WTC11 (cell line): ENCODE results near the gene EVC. TPM values are rescaled to one million over a fixed set of nuclear protein-coding genes. Genes with fewer than 3 reads are reported as not detected.

Experiments used
- ATAC-seq: fragments of 200-7000 bp; cut with Tn5 transposase; 2 replicates; pipeline ENCODE4 v1.10.0; 2021; ENCODE audit warnings: mild to moderate bottlenecking, moderate library complexity
- CTCF ChIA-PET: fragments of 300-600 bp; sonication (Branson Sonifier 250); formaldehyde crosslinking; loops from one replicate; lab custom pipeline; 2021; ENCODE audit warnings: antibody characterized with exemption; lab: Charles Lee
- POLR2A ChIA-PET: fragments of 350-600 bp; sonication (Branson Sonifier 250); formaldehyde crosslinking; loops from one replicate; lab custom pipeline; 2021; ENCODE audit warnings: antibody characterized with exemption; lab: Charles Lee
- DNase-seq: peaks from one replicate; pipeline ENCODE4 v3.0.0; 2021; ENCODE audit warnings: low spot score
- H3K27ac Mint-ChIP-seq: 2 replicates; pipeline ENCODE4 v1.8.0; 2021; ENCODE audit warnings: mixed read lengths
- H3K27me3 Mint-ChIP-seq: 2 replicates; pipeline ENCODE4 v1.8.0; 2021; ENCODE audit warnings: low read depth, mild to moderate bottlenecking, moderate library complexity, mixed read lengths
- H3K36me3 Mint-ChIP-seq: 2 replicates; pipeline ENCODE4 v1.8.0; 2021; ENCODE audit warnings: mixed read lengths
- H3K4me1 Mint-ChIP-seq: 2 replicates; pipeline ENCODE4 v1.8.0; 2022; ENCODE audit warnings: mixed read lengths
- H3K4me3 Mint-ChIP-seq: 2 replicates; pipeline ENCODE4 v1.8.0; 2021; ENCODE audit warnings: mild to moderate bottlenecking, moderate library complexity, mixed read lengths
- H3K9me3 Mint-ChIP-seq: 2 replicates; pipeline ENCODE4 v1.8.0; 2021; ENCODE audit warnings: mixed read lengths
- CREB1 ChIP-seq: sonication (generic); formaldehyde crosslinking; IDR thresholded peaks from 2 replicates; pipeline ENCODE4 v1.8.0; 2023; ENCODE audit warnings: mild to moderate bottlenecking, missing genetic modification reagents
- CTCF ChIP-seq: fragments of 200-600 bp; IDR thresholded peaks from 2 replicates; pipeline ENCODE4 v1.8.0; 2022; ENCODE audit warnings: antibody characterized with exemption
- E2F5 ChIP-seq: sonication (generic); formaldehyde crosslinking; IDR thresholded peaks from 2 replicates; pipeline ENCODE4 v1.8.1; 2022; ENCODE audit warnings: mild to moderate bottlenecking, moderate library complexity, missing genetic modification reagents
- ELF4 ChIP-seq: sonication (generic); formaldehyde crosslinking; IDR thresholded peaks from 2 replicates; pipeline ENCODE4 v1.8.1; 2022; ENCODE audit warnings: low read depth, mild to moderate bottlenecking, moderate library complexity, missing genetic modification reagents
- HMGA2 ChIP-seq: fragments of 250-450 bp; sonication (Bioruptor Pico); IDR thresholded peaks from 2 replicates; pipeline ENCODE4 v1.4.0; 2021; ENCODE audit warnings: mild to moderate bottlenecking, moderate library complexity
- HMGXB4 ChIP-seq: sonication (generic); formaldehyde crosslinking; IDR thresholded peaks from 2 replicates; pipeline ENCODE4 v1.8.1; 2023; ENCODE audit warnings: mild to moderate bottlenecking, moderate library complexity, missing genetic modification reagents
- IRF1 ChIP-seq: sonication (generic); formaldehyde crosslinking; IDR thresholded peaks from 2 replicates; pipeline ENCODE4 v1.8.0; 2023; ENCODE audit warnings: missing genetic modification reagents
- IRF2 ChIP-seq: sonication (generic); formaldehyde crosslinking; IDR thresholded peaks from 2 replicates; pipeline ENCODE4 v1.8.0; 2022; ENCODE audit warnings: low read depth, missing genetic modification reagents, borderline replicate concordance
- MXD4 ChIP-seq: fragments of 250-450 bp; sonication (Bioruptor Pico); IDR thresholded peaks from 2 replicates; pipeline ENCODE4 v1.8.0; 2021; ENCODE audit warnings: mild to moderate bottlenecking, moderate library complexity, borderline replicate concordance
- NFE2L1 ChIP-seq: sonication (generic); formaldehyde crosslinking; IDR thresholded peaks from 2 replicates; pipeline ENCODE4 v1.8.1; 2023; ENCODE audit warnings: missing genetic modification reagents
- OVOL2 ChIP-seq: fragments of 250-450 bp; sonication (Bioruptor Pico); IDR thresholded peaks from 2 replicates; pipeline ENCODE4 v1.9.0; 2021; ENCODE audit warnings: mild to moderate bottlenecking, borderline replicate concordance
- PRRX2 ChIP-seq: fragments of 250-450 bp; sonication (Bioruptor Pico); IDR thresholded peaks from 2 replicates; pipeline ENCODE4 v1.8.0; 2021; ENCODE audit warnings: mild to moderate bottlenecking
- RORB ChIP-seq: fragments of 250-450 bp; sonication (Bioruptor Pico); IDR thresholded peaks from 2 replicates; pipeline ENCODE4 v1.9.0; 2021; ENCODE audit warnings: mild to moderate bottlenecking
- SMAD3 ChIP-seq: sonication (generic); formaldehyde crosslinking; IDR thresholded peaks from 2 replicates; pipeline ENCODE4 v1.8.0; 2022; ENCODE audit warnings: missing genetic modification reagents, mild to moderate bottlenecking, borderline replicate concordance
- ZNF281 ChIP-seq: sonication (generic); formaldehyde crosslinking; IDR thresholded peaks from 2 replicates; pipeline ENCODE4 v1.8.0; 2023; ENCODE audit warnings: mild to moderate bottlenecking, missing genetic modification reagents
- ZNF317 ChIP-seq: sonication (generic); formaldehyde crosslinking; IDR thresholded peaks from 2 replicates; pipeline ENCODE4 v1.8.1; 2023; ENCODE audit warnings: low read depth, mild to moderate bottlenecking, moderate library complexity, missing genetic modification reagents, borderline replicate concordance
- ZNF425 ChIP-seq: fragments of 250-450 bp; sonication (Bioruptor Pico); conservative IDR thresholded peaks from 2 replicates; pipeline ENCODE4 v1.9.0; 2021; ENCODE audit warnings: mild to moderate bottlenecking
- ZNF512 ChIP-seq: sonication (generic); formaldehyde crosslinking; IDR thresholded peaks from 2 replicates; pipeline ENCODE4 v1.8.1; 2022; ENCODE audit warnings: missing genetic modification reagents, borderline replicate concordance
- ZSCAN18 ChIP-seq: fragments of 250-450 bp; sonication (Bioruptor Pico); IDR thresholded peaks from 2 replicates; pipeline ENCODE4 v2.1.2; 2022; ENCODE audit warnings: mild to moderate bottlenecking, moderate library complexity
- total RNA-seq: library from RNA; stranded (reverse); gene quantifications from 3 replicates; pipeline ENCODE4 v1.2.3, GENCODE V29; 2021

EVC gene
- total RNA-seq, 1 experiment from 2014 or later, result 12.5 TPM

GRCh38 chr4:5742968-5743367, 32.0 kb downstream of the EVC start:
- TF ChIP-seq HMGA2 (no peak), CTCF (no peak), IRF1 (CRISPR knock-in tag) (no peak), ZNF512 (CRISPR knock-in tag) (no peak), NFE2L1 (no peak), CREB1 (CRISPR knock-in tag) (no peak), ZNF425 (CRISPR knock-in tag) (no peak)
- DNase-seq, result no peak
- CTCF ChIA-PET, result no interaction called here
- H3K36me3 Mint-ChIP-seq, result peaks cover 16% of the 10 kb centered on the region
- ATAC-seq, result no peak
- POLR2A ChIA-PET, result no interaction called here
- no peak overlapping the region for H3K27ac Mint-ChIP-seq
- no peaks in the 10 kb centered on the region for H3K27me3 Mint-ChIP-seq
- no peak overlapping the region for H3K4me3 Mint-ChIP-seq
- H3K9me3 Mint-ChIP-seq, result no peaks in the 10 kb centered on the region
- H3K4me1 Mint-ChIP-seq, result no peaks in the 10 kb centered on the region

GRCh38 chr4:5746250-5746649, 35.2 kb downstream of the EVC start:
- POLR2A ChIA-PET, result interaction anchor here (0.7 kb wide), 1 partner anchor 779 kb away, joined by 13 read pairs; no protein-coding TSS in a partner anchor
- no peaks in the 10 kb centered on the region for H3K9me3 Mint-ChIP-seq
- H3K36me3 Mint-ChIP-seq, result peaks cover 30% of the 10 kb centered on the region
- H3K27ac Mint-ChIP-seq, result no peak overlapping the region
- H3K27me3 Mint-ChIP-seq, result no peaks in the 10 kb centered on the region; the same call in 1 of the 2 replicates
- CTCF ChIA-PET, result no interaction called here
- no peak for ATAC-seq
- no peak for DNase-seq
- H3K4me3 Mint-ChIP-seq, result no peak overlapping the region
- H3K4me1 Mint-ChIP-seq, result peaks cover 13% of the 10 kb centered on the region
- TF ChIP-seq OVOL2 (CRISPR knock-in tag) (no peak), SMAD3 (CRISPR knock-in tag) (no peak), PRRX2 (CRISPR knock-in tag) (no peak), MXD4 (CRISPR knock-in tag) (no peak), IRF2 (CRISPR knock-in tag) (no peak), HMGA2 (no peak), NFE2L1 (no peak), ZNF425 (CRISPR knock-in tag) (no peak), ZNF281 (CRISPR knock-in tag) (no peak), ELF4 (CRISPR knock-in tag) (no peak), E2F5 (no peak), HMGXB4 (CRISPR knock-in tag) (no peak), RORB (no peak), ZSCAN18 (CRISPR knock-in tag) (no peak), ZNF317 (CRISPR knock-in tag) (no peak)
